ENCODE measurements around the gene SLC35A3. TPM values are rescaled to one million over a fixed set of nuclear protein-coding genes. Genes with fewer than 3 reads are reported as not detected.
"Not testable (repeated sequence)": the region's sequence is repeated elsewhere in the genome, so short reads cannot be mapped to it uniquely, and the experiment has no call there.

SLC35A3 gene
- total RNA-seq (2014; rRNA removed; shearing (Covaris generic)), result 22.9 and 24.4 TPM in 2 replicates
- 13.2 and 13.6 TPM in 2 replicates for polyA plus RNA-seq (2015; cell fraction: cytosol; rRNA removed)
- polyA plus RNA-seq (2015; cell fraction: nucleus; rRNA removed), result 25.9 and 29.8 TPM in 2 replicates

- DNase-seq (ENCODE audit: low read depth, low spot score), result peak; percentile 64
- in situ Hi-C loops (cut with HindIII; ENCODE audit: low pct_unique_long_range_greater_than_20kb, low sequenced_read_pairs), result no loop called here
Measured at GRCh38 chr1:99969729-99970621, at the start of gene SLC35A3. TSS of gene SLC35A3 (plus strand) at chr1:99969996. CDS start at chr1:99993555, 23,559 bp downstream.

GRCh38 chr1:99934801-99935200 is 35.0 kb upstream of the SLC35A3 start:
- in situ Hi-C loops (cut with HindIII; ENCODE audit: low pct_unique_long_range_greater_than_20kb, low sequenced_read_pairs), result no loop called here
- DNase-seq (ENCODE audit: low read depth, low spot score), result no peak

DNA sequence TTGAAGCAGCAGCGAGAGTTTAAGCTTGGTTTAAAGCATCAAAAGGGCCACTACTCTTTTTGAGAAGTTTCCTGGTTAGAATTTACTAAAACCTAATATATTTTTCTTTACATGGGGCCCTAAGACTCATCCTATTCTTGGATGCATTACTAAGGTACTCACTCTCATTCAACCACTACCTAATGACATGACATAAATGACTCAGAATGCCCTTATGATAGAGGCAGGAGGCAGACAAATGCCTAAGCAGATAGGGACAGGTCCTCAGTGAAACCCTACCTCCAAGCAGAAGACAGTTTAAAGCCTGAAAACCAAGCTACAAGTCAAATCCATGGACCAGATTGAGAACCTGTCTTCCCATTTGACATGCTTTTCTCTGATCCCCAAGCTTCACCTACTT is 34.3 kb upstream of the SLC35A3 start:
- in situ Hi-C loops (cut with HindIII; ENCODE audit: low pct_unique_long_range_greater_than_20kb, low sequenced_read_pairs), result no loop called here
- no peak for DNase-seq (ENCODE audit: low read depth, low spot score)

- in situ Hi-C loops (cut with HindIII; ENCODE audit: low pct_unique_long_range_greater_than_20kb, low sequenced_read_pairs), result no loop called here
- DNase-seq (ENCODE audit: low read depth, low spot score), result no peak
Measured at GRCh38 chr1:99936071-99936470, 33.7 kb upstream of the SLC35A3 start.

GRCh38 chr1:99942723-99943122 is 27.1 kb upstream of the SLC35A3 start:
- in situ Hi-C loops (cut with HindIII; ENCODE audit: low pct_unique_long_range_greater_than_20kb, low sequenced_read_pairs), result no loop called here
- no peak for DNase-seq (ENCODE audit: low read depth, low spot score)

- in situ Hi-C loops (cut with HindIII; ENCODE audit: low pct_unique_long_range_greater_than_20kb, low sequenced_read_pairs), result no loop called here
- no peak for DNase-seq (ENCODE audit: low read depth, low spot score)
Measured at GRCh38 chr1:99943223-99943794, 26.5 kb upstream of the SLC35A3 start.

DNA sequence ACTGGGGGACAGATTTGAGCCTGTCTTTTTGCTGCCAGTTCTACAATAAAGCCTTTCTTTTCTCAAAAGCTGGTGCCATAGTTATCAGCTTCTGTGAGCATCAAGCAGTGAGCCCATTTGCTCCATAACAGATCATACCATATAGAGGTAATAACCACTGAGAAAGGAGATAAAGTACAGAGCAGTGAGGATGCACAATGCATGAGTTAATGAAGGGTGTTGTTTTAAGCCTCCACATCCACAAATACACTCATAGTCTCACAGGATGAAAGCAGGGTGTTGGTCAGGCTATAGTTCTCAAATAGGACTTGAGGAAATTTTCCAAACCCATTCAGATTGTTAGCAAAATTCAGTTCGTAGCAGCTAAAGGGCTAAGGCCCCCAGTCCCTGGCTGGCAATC is 25.6 kb upstream of the SLC35A3 start:
- no peak for DNase-seq (ENCODE audit: low read depth, low spot score)
- in situ Hi-C loops (cut with HindIII; ENCODE audit: low pct_unique_long_range_greater_than_20kb, low sequenced_read_pairs), result no loop called here

DNA sequence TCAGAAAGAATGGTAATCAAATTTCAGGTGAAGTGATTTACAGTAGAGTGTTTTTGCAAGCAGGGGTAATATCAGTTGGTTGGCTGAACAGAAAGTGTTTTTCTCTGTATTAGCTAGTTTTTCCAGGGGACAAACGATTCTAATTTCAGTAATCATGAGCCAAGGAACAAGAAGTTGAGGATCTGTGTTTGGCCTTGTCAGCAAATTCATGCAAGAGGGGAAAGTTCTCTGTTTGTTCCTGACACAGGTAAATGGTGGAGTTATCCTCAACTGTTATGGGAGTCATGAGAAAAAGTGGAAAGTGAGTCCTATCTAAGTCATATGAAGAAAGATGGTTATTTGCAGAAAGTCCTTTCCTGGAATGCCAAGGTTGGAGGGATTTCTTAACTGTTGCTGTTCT is 24.6 kb upstream of the SLC35A3 start:
- in situ Hi-C loops (cut with HindIII; ENCODE audit: low pct_unique_long_range_greater_than_20kb, low sequenced_read_pairs), result no loop called here
- DNase-seq (ENCODE audit: low read depth, low spot score), result no peak

DNA sequence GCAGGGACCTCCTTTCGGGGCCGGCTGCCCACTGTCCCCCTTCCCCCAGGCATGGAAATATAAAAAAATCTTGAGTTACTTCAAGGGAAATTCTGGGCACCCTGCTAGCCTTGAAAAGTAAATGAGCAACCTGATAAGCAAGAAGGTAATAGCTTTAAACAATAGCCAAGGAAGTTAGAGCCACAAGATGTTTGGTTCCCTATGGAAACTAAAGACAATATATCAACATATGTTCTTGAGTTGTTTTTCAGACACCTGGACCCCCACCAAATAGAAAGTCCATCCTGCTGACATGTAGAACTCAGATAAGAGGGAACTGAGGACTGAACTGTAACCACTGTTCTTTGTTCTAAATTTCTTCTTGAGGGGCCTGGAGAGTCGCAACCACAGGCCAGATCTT is 19.3 kb upstream of the SLC35A3 start:
- in situ Hi-C loops (cut with HindIII; ENCODE audit: low pct_unique_long_range_greater_than_20kb, low sequenced_read_pairs), result no loop called here
- no peak for DNase-seq (ENCODE audit: low read depth, low spot score)

- DNase-seq (ENCODE audit: low read depth, low spot score), result no peak
- in situ Hi-C loops (cut with HindIII; ENCODE audit: low pct_unique_long_range_greater_than_20kb, low sequenced_read_pairs), result no loop called here
Measured at GRCh38 chr1:99952522-99952921, 17.3 kb upstream of the SLC35A3 start.

- DNase-seq (ENCODE audit: low read depth, low spot score), result no peak
- in situ Hi-C loops (cut with HindIII; ENCODE audit: low pct_unique_long_range_greater_than_20kb, low sequenced_read_pairs), result no loop called here
Measured at GRCh38 chr1:99955375-99955774, 14.4 kb upstream of the SLC35A3 start.

GRCh38 chr1:99956755-99957154 is 13.0 kb upstream of the SLC35A3 start:
- no peak for DNase-seq (ENCODE audit: low read depth, low spot score)
- in situ Hi-C loops (cut with HindIII; ENCODE audit: low pct_unique_long_range_greater_than_20kb, low sequenced_read_pairs), result no loop called here

DNA sequence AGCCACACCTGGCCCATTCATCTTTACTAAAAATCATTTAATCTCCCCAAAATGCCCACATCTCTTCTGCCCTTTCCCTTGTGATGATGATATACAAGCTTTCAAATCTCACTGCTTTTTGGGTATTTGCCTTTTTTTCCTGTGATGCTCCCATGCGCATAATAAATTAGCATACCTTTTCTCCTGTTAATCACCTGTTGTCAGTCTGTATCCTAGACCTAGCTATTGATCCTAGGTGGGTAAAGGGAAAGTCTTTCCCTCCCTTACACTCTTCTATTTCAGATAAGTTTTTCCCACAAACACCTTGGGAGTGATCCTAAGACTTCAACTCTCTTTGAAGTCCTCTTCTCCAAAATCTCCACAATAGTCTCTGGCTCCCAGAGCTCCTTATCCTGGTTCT is 12.0 kb upstream of the SLC35A3 start:
- no peak for DNase-seq (ENCODE audit: low read depth, low spot score)
- in situ Hi-C loops (cut with HindIII; ENCODE audit: low pct_unique_long_range_greater_than_20kb, low sequenced_read_pairs), result no loop called here

DNA sequence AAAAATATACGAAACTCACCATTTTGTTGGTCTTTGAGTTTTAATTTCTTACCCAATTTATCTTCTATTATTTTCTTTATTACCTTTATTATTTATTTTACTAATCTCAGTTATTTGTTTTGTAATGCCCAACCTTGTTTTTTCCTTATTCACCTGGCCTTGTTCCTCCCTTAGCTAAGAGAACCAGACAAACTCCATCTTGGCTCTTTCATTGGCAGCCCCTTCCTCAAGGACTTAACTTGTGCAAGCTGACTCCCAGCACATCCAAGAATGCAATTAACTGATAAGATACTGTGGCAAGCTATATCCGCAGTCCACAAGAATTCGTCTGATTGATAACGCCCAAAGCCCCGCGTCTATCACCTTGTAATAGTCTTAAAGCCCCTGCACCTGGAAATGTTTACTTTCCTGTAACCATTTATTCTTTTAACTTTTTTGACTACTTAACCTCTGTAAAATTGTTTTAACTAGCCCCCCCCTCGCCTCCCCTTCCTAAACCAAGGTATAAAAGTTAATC is 10.5 kb upstream of the SLC35A3 start:
- in situ Hi-C loops (cut with HindIII; ENCODE audit: low pct_unique_long_range_greater_than_20kb, low sequenced_read_pairs); DNase-seq (ENCODE audit: low read depth, low spot score): not testable (repeated sequence)

- in situ Hi-C loops (cut with HindIII; ENCODE audit: low pct_unique_long_range_greater_than_20kb, low sequenced_read_pairs); DNase-seq (ENCODE audit: low read depth, low spot score): not testable (repeated sequence)
Measured at GRCh38 chr1:99960260-99960659, 9.5 kb upstream of the SLC35A3 start.

DNA sequence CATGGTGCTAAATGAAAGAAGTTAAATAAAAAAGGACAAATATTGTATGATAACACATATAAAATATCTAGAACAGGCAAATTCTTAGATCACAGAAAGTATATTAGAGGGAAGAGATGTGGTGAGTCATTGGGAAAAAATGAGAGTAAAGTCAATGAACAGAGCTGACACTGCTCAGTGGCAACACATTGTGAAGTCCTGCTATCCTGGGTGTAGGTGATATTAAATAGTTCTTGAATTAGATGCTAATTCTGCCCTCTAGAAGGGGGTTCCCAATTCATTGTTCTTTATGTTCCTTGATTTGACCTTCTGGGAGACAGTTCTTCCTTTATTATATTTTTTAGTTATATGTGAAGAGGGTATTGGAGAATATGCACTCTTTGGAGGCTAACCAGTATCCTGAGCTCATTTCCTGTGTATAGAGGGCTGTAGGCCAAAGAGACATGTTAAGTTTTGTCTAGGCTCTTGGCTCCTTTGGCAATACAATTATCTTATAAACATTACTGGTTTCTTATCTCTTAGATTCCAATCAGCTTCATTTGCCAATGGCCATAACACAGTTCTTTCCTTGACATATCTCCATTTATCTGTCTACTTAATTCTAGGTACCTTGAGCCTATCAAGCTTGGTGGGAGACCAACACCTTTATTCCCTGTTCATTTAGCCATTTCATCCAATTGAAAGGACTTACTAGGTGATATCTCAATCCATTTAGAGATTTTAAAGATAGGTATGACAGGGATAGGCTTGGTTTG is 6.6 kb upstream of the SLC35A3 start:
- no peak for DNase-seq (ENCODE audit: low read depth, low spot score)
- in situ Hi-C loops (cut with HindIII; ENCODE audit: low pct_unique_long_range_greater_than_20kb, low sequenced_read_pairs), result no loop called here

DNA sequence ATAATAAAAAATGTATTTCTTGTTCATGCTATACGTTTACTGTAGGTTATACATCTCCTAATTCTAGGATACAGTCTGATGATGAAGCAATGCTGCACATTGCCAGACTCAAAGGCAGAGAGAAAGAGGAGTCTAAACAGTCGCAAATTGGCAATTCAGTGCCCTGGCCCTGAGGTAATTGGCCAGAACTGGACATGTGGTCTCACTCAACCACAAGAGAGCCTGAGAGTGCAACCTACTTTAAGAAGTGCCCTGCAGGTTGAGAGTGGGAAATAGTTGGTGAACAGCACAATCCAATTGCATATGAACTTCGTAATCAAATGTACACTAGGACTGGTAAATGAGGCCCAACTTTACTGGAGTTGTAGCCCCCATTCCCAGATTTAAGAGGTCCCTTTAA is 5.0 kb upstream of the SLC35A3 start:
- no peak for DNase-seq (ENCODE audit: low read depth, low spot score)
- in situ Hi-C loops (cut with HindIII; ENCODE audit: low pct_unique_long_range_greater_than_20kb, low sequenced_read_pairs), result no loop called here
